ENCODE results near the gene RAD21L1.

GRCh38 chr20:1280195-1281102 lies 54.6 kb downstream of the RAD21L1 start:
- TF ChIP-seq, protein P1, sequence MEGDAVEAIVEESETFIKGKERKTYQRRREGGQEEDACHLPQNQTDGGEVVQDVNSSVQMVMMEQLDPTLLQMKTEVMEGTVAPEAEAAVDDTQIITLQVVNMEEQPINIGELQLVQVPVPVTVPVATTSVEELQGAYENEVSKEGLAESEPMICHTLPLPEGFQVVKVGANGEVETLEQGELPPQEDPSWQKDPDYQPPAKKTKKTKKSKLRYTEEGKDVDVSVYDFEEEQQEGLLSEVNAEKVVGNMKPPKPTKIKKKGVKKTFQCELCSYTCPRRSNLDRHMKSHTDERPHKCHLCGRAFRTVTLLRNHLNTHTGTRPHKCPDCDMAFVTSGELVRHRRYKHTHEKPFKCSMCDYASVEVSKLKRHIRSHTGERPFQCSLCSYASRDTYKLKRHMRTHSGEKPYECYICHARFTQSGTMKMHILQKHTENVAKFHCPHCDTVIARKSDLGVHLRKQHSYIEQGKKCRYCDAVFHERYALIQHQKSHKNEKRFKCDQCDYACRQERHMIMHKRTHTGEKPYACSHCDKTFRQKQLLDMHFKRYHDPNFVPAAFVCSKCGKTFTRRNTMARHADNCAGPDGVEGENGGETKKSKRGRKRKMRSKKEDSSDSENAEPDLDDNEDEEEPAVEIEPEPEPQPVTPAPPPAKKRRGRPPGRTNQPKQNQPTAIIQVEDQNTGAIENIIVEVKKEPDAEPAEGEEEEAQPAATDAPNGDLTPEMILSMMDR (IDR thresholded peaks at IDR 0.05) = no peak
- no peak for TF ChIP-seq RFX5 (IDR thresholded peaks at IDR 0.05)
- no peak for TF ChIP-seq CHD2 (IDR thresholded peaks at IDR 0.05; ENCODE audit: low read length, partially characterized antibody)
- TF ChIP-seq, protein P2, sequence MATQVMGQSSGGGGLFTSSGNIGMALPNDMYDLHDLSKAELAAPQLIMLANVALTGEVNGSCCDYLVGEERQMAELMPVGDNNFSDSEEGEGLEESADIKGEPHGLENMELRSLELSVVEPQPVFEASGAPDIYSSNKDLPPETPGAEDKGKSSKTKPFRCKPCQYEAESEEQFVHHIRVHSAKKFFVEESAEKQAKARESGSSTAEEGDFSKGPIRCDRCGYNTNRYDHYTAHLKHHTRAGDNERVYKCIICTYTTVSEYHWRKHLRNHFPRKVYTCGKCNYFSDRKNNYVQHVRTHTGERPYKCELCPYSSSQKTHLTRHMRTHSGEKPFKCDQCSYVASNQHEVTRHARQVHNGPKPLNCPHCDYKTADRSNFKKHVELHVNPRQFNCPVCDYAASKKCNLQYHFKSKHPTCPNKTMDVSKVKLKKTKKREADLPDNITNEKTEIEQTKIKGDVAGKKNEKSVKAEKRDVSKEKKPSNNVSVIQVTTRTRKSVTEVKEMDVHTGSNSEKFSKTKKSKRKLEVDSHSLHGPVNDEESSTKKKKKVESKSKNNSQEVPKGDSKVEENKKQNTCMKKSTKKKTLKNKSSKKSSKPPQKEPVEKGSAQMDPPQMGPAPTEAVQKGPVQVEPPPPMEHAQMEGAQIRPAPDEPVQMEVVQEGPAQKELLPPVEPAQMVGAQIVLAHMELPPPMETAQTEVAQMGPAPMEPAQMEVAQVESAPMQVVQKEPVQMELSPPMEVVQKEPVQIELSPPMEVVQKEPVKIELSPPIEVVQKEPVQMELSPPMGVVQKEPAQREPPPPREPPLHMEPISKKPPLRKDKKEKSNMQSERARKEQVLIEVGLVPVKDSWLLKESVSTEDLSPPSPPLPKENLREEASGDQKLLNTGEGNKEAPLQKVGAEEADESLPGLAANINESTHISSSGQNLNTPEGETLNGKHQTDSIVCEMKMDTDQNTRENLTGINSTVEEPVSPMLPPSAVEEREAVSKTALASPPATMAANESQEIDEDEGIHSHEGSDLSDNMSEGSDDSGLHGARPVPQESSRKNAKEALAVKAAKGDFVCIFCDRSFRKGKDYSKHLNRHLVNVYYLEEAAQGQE (IDR thresholded peaks at IDR 0.05) = no peak
- no peak for TF ChIP-seq MAFK (IDR thresholded peaks at IDR 0.05; ENCODE audit: partially characterized antibody)
- TF ChIP-seq POLR2A (IDR thresholded peaks at IDR 0.05; ENCODE audit: low read length) = no peak
- TF ChIP-seq, protein P3, sequence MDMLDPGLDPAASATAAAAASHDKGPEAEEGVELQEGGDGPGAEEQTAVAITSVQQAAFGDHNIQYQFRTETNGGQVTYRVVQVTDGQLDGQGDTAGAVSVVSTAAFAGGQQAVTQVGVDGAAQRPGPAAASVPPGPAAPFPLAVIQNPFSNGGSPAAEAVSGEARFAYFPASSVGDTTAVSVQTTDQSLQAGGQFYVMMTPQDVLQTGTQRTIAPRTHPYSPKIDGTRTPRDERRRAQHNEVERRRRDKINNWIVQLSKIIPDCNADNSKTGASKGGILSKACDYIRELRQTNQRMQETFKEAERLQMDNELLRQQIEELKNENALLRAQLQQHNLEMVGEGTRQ (IDR thresholded peaks at IDR 0.05) = no peak
- TF ChIP-seq EHMT2 (IDR thresholded peaks at IDR 0.05; ENCODE audit: low read depth) = no peak
- TF ChIP-seq, protein P4, sequence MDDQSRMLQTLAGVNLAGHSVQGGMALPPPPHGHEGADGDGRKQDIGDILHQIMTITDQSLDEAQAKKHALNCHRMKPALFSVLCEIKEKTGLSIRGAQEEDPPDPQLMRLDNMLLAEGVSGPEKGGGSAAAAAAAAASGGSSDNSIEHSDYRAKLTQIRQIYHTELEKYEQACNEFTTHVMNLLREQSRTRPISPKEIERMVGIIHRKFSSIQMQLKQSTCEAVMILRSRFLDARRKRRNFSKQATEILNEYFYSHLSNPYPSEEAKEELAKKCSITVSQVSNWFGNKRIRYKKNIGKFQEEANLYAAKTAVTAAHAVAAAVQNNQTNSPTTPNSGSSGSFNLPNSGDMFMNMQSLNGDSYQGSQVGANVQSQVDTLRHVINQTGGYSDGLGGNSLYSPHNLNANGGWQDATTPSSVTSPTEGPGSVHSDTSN (IDR thresholded peaks at IDR 0.05) = no peak
- no peak for TF ChIP-seq ESRRA (IDR thresholded peaks at IDR 0.05; ENCODE audit: borderline replicate concordance, low read length)
